GM12878 (cell line): Measurements from ENCODE around the gene TOM1L2. TPM values are rescaled to one million over a fixed set of nuclear protein-coding genes. Genes with fewer than 3 reads are reported as not detected.

ENCODE experiments used
- ATF3 ChIP-seq: IDR thresholded peaks from 2 replicates; pipeline ENCODE4 v1.6.1; 2011; ENCODE audit warnings: low read depth, mild to moderate bottlenecking, low read length, moderate library complexity, borderline replicate concordance; ENCODE audit errors: extremely low read depth
- BRCA1 ChIP-seq: IDR thresholded peaks from 2 replicates; pipeline ENCODE4 v1.6.1; 2011; ENCODE audit warnings: low read depth, low read length, improper control_type of control experiment
- MLLT1 ChIP-seq: fragments of 450-650 bp; IDR thresholded peaks from 2 replicates; pipeline ENCODE4 v1.6.1; 2016; ENCODE audit warnings: mild to moderate bottlenecking
- RELA ChIP-seq: fragments of 450-650 bp; IDR thresholded peaks from 2 replicates; pipeline ENCODE4 v1.8.0; 2014; ENCODE audit warnings: borderline replicate concordance; ENCODE audit not compliant: partially characterized antibody
- REST ChIP-seq: IDR thresholded peaks from 2 replicates; pipeline ENCODE4 v1.6.1; 2012; ENCODE audit warnings: mild to moderate bottlenecking, low read depth, low read length
- ZBED1 ChIP-seq: IDR thresholded peaks from 2 replicates; pipeline ENCODE4 v1.6.1; 2016; ENCODE audit warnings: borderline replicate concordance
- polyA plus RNA-seq, 11 experiments: library from polyadenylated mRNA; depleted of rRNA in 4 of 11; unstranded in 6 of 11; stranded (reverse) in 5 of 11; fragments of >200 nt; fragmentation: Nextera tagmentation in 4 of 11; fragmentation: Illumina TruSeq in 1 of 11; extraction: Ambion mirVana in 4 of 11; extraction: Trizol in 1 of 11; gene quantifications; 1 replicate in 1 of 11; 2 replicates in 10 of 11; pipeline versions ENCODE4 v1.2.1 to v1.2.3, GENCODE V29; 2011 to 2016; ENCODE audit warnings: inconsistent platforms in 2 of 11, missing spikeins in 2 of 11, low read depth in 1 of 11
- total RNA-seq, 4 experiments: library from RNA; depleted of rRNA in 3 of 4; stranded (reverse); fragments of >200 nt in 3 of 4; fragmentation: Illumina TruSeq in 1 of 4; extraction: Trizol in 1 of 4; gene quantifications; 2 replicates each; pipeline versions ENCODE4 v1.2.1 to v1.2.3, GENCODE V29; 2013 to 2021

The TOM1L2 gene
- total and polyA plus RNA-seq, 10 of the 15 experiments (the other 5 are each of a cell fraction or from before 2014, with no cell fraction given) = 0.19 to 19.2 (median 8.1) TPM

DNA sequence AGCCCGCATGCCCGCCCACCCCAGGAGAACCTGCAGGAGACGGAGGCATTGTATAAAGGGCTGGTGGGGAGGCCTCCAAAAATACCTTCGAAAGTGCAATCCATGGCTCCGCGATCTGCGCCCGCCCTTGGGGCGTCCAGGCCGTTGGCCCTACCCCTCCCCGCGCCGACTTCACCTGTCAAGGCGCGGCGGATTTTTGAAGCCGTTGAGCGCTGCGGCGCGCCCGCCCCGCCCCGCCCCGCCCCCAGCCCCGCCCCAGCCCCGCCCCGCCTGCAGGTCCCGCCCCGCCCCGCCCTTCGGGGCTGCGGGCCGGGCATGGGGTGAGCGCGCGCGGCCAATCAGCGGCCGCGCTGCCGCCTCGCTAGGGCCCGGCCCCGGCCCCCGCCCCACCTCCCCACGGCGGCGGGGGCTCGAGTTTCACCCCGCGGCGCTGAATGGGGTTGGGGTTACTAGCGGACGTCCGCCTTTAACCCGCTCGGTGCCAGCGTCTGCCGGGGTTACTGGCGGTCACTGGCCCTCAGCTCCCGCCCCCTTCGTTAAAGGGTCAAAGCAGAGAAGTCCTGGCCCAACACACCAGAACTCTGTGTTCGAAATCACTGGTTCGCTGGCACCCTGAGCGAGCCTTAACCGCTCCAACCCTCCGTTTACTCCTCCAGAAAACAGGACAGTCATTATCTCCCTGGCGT is 148.6 kb downstream of the TOM1L2 start (continued):
- TF ChIP-seq REST (no peak), RELA (peak; percentile 14), MLLT1 (peak; percentile 77), ZBED1 (no peak), BRCA1 (no peak), ATF3 (no peak)
